ENCODE results near the gene C1QTNF1.

The C1QTNF1 gene

DNA sequence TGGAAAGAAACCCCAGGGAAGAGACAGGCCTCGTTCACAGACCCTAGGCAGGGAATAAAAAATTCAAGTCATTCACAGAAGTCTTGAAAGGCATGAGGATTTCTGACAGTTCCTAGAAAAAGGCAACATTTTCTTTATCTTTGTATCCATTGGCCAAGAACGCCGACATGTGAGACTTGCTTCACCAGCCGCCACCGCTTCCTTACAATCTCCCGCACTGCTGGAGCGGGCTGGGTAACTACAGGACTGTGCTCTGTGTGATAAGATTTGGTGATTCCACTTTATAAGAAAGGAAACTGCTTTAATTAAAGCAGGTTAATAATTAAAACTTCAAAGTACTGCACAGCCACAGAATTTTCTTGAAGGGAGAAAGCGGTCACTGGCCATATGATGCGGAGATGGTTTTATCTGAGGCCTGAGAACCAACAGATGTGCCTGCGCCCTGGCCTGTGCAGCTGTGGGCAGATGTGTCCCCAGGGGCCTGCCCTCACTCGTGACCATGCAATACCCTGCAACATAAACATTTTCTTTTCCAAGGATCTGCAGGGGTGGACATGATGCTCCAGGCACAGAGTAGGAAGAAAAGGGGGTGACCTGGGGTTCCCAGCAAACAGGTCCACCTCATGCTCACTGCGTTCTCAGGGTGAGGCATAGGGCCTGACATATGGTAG, 31.3 kb upstream of the C1QTNF1 start:
- no peak for DNase-seq (ENCODE audit: low read depth in 2 of 2, low spot score in 1 of 2)

DNA sequence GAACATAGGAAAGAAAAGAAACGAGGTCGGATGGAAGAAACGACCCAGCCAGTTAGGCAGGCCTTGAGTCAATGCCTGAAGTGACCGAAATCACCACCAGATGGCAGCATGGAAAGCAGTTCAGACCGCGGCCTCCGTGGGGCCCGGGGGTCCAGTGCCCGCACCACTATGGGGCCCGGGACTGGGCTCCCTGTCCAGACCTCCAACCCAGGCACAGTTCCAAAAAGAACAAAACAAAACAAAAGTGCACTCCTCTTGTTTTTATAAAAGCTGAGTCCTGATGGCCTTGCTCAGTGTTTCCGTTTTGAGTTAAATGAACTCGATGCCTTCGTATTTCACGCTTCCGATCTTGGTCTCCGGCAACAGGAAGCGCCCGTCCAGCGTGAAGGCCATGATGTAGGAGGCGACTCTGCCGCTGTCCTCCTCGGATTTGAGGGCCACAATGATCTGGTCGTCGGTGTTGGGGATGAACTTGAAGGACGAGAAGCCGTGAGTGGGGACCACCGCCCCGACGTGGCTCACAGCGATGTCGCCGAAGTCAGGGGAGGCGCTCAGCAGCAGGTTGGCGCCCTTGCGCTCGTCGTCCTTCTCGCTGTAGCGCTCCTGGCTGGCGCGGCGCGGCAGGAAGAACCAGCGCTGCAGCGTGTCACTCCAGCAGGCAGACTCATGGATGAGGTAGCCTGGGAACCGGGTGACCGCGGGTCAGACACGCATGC, 30.6 kb upstream of the C1QTNF1 start:
- DNase-seq (ENCODE audit: low read depth in 2 of 2, low spot score in 1 of 2), result no peak

DNA sequence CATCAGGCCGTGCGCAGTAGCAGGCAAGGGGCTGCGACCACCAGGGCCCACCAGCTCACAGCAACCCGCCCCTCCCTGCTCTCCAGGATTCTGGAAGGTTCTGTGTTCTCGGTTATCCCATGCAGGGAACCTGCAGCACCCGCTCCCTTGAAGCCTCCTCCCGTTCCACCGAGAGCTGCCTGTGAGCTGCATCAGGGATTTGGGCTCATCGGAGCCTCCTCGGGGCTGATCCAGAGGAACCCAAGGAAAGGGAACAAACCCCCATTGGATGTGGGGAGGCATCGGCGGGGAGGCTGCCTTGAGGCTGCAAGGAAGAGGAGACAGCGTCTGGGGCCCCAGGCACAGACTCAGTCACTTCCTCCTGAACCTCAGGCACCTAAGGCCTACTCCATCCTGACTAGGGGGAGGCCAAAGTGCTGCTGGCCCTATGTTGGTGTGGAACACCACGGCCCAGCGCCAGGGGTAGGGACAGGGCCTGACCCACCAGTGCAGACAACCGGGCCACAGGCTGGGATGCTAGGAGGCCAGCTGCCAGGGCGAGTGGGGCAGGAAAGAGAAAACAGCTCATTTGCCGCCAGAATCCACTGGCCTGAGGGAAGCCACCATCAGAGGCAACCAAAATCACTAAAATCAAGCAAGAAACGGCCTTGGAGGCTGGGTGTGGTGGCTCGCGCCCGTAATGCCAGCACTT, 29.8 kb upstream of the C1QTNF1 start:
- DNase-seq (ENCODE audit: low read depth in 2 of 2, low spot score in 1 of 2), result no peak

DNA sequence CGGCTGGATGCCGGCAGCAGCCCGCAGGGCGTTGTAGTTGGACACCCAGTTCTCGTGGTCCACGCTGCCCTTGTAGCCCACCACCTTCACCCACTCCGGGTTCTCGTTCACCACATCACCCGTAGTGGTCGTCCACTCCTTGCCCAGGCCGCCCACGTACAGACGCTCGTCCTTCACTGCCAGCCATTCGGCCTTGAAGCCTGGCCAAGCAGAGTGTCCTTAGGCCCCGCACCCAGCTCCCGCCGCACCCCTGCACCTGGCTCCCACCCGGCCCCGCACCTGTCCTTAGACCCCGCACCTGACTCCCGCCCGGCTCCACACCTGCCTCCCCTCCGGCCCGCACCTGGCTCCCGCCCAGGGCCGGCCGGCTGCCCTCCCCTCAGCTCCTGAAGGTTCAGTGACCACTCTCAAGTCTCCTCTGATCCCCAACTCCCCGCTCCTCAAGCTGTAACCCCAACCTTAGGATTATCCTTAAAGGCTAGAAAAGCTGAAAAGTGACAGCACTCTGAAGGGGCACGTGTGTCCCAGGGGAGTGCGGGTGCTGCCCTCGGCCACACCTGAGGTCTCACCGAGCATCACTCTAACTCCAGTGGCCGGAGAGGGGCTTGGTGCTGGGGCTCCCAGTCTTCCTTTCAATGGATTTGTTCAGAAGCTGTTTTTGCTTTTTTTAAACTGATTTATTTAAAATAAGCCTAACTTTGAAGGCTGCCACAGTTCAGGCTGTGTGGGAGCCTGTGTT, 28.8 kb upstream of the C1QTNF1 start:
- no peak for DNase-seq (ENCODE audit: low read depth in 2 of 2, low spot score in 1 of 2)

DNA sequence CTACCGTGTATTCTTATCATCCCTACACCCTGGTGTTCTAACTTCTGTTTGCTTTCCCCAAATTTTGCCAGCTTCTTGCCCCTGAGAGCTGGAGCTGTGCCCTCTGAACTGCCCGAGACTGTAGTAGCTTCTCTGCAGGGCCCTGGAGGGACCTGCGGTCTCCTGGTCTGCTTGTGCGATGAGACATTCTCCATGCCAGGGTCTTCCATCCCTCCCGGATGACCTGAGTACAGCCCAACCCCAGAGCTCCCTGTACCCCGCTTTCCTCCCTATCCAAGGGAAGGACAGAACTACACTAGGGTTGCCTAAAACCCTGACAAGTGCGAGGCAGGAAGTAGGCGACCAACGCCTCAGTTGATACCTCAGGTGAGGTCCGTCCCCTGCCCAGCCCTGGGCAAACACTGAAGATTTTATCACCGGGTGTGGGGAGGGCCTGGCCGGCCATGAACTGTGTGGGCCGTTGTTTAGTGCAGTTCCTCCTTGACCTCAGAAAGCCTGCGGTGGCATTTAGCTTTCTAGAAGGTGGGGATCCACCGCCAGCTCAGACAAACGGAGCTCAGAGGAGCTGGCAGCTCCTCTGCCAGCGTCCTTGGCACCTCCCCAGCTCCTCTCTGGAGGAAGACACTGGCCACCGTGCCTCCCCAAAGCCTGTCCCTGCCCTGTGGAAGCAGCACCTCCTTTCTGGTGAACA, 28.1 kb upstream of the C1QTNF1 start:
- DNase-seq (ENCODE audit: low read depth in 2 of 2, low spot score in 1 of 2), result no peak

DNA sequence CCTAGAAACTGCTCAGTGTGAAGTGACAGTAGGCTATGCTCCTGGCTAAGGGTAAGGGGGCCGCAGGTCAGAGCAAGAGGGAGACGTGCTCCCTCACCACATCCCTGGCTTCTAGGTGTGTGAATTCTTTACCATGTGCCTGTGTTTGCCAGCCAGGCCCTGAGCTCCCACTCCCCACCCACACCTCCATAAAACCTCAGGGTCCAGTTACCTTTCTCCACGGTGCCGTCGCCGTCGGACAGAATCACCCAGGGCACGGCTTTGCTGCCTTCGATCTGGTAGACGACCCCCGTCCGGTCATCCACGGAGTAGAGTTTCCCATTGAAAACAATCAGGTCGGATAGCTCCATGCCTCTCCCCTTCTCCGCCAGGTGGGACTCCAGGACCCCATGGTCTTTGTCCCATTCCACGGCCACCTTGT, 27.2 kb upstream of the C1QTNF1 start:
- no peak for DNase-seq (ENCODE audit: low read depth in 2 of 2, low spot score in 1 of 2)

DNA sequence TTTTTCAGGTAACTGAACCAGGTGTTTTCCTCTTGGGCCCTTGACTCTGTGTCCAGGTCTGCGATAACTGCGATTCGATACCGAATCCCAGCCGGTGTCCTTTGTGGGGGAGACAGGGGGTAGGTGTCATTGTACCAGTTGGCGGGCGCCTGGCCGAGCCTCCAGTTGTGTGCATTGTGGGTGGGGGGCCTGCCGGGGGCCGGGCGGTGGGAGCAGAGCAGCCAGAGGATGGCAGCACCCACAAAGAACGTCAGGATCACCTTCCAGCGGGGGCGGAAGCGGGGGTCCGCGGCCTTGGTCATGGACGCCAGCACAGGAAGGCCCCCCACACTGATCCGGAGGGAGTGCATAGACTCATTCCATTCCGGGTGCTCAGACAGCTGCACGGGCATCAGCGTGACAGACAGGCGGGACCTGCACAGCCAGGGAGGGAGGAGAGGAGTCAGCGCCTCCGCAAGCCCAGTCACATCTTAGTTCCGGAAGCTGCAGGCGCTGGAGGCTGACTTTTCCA, 26.7 kb upstream of the C1QTNF1 start:
- no peak for DNase-seq (ENCODE audit: low read depth in 2 of 2, low spot score in 1 of 2)

DNA sequence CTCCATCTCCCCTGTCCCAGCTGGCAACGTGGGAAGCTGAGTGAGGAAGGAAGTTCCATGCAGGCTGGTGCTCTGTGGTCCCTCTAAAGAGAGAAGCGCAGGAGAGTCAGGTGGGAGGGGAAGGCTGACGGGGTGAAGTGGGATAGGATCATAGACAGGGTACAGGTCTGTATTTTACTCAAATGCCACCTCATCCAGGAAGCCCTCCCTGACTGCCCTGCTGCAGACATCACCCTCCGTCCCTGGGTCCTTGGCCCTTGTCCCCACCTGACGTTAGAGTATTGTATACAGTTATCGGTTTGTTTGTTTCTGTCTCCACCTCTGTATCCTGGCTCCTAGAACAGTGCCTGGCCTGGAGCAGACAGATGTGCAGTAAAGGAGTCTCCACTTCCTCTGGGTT, 26.1 kb upstream of the C1QTNF1 start:
- DNase-seq (ENCODE audit: low read depth in 2 of 2, low spot score in 1 of 2), result no peak

DNA sequence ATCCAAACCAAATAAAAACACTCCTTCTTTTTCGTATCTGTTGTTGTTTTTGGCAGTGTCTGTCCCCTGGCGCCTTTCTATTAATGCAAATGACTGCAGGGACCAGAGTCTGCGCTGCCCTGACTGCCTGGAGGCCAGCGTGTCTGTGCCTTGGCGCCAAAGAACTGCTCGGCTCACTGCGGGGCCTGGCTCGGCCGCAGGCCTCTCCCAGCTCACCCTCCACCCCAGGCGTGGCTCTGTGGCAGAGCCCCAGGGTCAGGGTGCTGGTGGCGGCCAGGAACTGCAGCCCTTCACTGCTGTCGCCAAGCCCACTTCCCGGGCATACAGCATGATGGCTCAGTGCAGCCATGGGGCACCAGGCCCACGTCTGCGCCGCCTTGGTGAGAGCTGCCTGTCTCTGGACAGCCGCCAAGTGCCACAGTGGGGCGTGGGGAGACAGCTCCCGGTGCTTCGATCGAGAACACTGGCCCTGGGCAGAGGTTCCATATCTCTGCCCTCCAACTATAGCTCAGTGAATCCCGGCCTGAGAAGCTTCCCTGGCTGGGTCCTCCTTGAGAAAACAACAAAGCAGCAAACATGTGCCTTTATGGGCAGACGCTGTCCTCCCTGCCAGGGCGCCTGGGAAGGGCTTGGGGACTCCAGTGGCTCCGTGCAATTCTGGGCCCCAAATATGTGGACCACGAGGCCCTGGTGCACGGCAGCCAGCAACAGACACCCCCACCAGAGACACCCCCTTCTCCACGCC, 25.5 kb upstream of the C1QTNF1 start:
- no peak for DNase-seq (ENCODE audit: low read depth in 2 of 2, low spot score in 1 of 2)

DNA sequence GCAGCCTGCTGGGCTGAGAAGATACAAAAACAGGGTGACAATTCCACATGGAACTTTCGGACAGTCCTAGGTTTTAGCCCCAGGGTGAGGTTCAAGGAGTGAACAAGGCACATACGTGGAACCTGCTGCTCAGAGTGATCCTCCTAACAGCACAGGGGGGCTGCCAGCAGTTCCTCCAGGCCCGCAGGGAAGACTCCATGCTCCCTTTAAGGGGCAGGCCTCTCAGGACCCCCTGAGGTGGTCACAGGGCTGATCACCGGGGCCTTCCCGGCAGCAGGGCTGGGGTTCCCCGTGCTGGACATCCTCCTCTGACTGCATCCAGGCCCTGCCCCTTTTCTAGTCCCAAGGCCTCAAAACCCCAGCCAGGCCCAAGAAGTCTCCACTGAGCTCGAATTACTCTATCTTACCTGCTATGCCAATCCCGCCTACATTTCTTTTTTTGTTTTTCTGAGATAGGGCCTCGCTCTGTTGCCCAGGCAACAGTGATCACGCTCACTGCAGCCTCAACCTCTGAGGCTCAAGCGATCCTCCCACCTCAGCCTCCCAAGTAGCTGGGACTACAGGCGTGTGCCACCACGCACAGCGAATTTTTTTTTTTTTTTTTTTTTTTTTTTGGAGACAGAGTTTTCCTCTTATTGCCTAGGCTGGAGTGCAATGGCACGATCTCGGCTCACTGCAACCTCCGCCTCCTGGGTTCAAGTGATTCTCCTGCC, 24.8 kb upstream of the C1QTNF1 start:
- DNase-seq (ENCODE audit: low read depth in 2 of 2, low spot score in 1 of 2), result no peak

DNA sequence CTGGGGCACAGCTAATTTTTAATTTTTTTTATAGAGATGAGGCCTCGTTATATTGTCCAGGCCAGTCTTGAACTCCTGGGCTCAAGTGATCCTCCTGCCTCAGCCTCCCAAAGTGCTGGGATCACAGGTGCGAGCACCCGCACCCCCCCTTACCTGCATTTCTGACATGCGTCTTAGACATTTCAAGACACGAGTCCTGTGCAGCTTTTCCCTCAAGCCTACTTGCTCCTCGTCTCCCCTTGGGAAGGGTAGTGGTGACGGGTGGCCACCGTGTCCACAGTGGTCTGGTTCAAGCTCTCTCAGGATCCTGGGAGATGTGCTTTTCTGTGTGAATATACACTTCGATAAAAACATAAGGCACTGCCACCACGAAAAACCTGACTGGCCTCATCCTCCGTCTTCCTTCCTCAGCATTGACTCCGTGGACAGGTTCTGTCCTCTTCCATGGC, 24.0 kb upstream of the C1QTNF1 start:
- DNase-seq (ENCODE audit: low read depth in 2 of 2, low spot score in 1 of 2), result no peak

DNA sequence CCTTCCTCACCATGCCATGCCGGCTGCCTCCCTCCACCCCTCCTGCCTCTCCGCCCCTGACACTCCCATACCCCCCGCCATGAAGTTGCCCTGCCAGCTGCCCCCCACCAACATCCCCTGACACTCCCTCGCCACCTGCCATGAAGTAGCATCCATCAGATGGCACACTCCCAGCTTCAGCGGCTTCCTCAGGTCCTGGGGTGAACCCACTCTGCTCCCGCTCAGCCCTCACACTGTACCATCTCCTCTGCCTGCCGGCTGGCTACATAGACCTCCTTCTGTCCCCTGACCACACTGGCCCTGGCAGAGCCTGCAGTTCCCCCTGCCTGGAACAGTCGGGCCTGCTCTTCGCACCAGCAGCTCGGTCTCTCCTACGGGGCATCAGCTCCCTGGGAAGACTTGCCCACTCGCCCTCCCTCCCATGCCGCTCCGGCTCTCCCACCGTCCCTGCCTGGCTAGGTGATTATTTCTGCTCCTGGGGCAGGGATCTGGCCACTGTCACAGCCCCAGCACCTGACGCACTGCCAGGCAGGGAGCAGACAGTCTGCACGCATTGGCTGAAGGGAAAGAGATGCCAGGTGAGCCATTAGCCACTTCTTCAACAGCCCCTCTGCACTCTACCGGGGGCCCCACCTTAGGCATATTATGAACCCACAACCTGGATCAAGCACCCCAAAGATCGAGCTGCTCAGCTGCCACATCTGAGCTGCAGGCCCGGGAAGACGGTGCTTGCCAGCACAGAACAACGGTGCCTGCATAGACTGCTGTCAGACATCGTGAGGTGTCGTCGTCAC, 23.4 kb upstream of the C1QTNF1 start:
- DNase-seq (ENCODE audit: low read depth in 2 of 2, low spot score in 1 of 2), result no peak

DNA sequence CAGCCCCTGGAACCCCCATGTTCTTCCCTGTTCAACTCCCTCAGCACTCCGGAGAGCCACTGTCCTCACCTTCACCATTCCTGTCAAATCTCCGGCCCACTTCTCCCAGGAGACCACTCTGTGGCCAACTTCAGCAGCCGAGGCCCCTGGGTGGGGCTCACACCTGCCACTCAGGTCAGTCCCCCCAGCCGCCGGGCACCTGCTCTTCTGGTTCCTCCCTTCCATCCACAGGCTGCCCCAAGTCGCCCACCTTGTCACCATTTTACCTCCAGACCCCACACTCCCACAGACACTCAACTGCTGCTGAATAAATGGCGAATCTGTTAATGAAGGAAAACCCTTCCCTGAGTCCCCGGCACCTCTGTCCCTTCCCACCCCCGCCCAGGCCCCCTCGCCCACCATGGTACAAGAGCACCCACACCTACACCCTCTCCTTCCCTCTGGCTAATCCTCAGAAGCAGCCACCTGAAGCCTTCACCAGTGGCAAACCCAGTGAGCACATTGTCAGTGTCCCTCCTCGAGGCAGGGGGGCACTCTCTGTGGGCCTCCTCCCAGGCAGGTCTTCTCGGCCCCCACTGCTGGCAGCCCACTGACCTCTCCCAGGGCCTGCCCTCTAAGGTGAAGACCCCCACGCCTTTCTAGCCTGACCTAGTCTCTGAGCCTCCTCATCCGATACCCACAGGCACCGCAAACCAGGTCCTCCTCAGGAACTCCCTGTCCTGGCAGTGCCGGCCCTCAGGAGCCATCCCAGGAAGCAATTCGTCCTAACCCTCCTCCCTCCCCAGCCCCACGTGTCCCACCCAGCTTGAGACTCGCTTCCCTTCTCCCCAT, 22.6 kb upstream of the C1QTNF1 start:
- DNase-seq (ENCODE audit: low read depth in 2 of 2, low spot score in 1 of 2), result no peak

DNA sequence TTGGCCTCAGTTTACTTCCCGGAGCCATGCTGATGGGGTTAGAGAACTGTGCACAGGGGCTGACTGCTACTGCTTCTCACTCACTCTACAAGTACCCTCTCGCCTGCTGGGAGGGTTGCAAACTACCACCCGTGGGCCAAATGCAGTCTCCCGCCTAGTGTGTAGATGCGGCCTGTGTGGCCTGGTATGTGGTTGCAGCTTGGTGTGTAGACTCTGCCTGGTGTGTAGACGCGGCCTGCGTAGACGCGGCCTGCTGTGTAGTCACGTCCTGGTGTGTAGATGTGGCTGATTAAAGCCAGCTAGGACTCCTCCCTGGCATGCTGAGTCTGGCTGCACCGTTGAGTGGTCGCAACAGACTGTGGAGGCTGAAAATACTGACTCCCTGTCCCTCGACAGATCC, 21.7 kb upstream of the C1QTNF1 start:
- DNase-seq (ENCODE audit: low read depth in 2 of 2, low spot score in 1 of 2), result no peak

DNA sequence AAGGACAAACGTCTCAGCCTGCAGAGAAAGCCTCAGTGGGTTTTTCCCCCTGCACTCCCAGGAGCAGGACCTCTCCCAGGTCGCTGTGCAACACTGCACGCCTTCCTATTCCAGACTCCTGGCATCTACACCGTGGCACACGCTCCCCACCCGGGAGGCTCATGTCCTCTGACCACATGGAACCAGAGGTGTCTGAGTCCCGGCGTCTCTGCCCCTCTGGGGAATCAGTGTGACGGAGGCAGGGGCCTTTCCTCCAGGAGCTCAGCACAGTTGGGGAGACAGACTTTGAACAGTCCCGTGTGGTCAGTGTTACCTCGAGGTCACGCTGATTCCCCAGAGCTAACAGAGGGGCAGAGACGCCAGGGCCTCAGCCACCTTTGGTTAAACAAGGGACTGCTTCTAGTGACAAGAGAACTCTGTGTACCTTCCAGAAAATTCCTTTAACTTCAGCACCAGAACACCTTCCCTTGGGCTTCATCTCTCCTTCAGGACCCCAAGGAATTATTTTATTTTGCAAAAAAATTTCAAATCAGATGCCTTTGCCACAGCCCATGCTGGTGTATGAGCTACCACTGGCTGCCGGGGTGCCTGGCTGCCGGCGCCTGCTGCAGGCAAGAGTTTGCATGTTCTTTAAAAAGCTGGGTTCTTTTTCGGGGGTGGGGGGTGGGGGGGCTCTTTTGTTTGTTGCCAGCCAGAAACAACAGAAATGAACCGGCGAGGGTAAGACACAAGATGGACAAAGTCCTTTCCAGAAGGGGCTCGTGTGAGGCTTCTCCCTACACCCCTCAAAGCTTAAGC, 21.0 kb upstream of the C1QTNF1 start:
- DNase-seq (ENCODE audit: low read depth in 2 of 2, low spot score in 1 of 2), result no peak

DNA sequence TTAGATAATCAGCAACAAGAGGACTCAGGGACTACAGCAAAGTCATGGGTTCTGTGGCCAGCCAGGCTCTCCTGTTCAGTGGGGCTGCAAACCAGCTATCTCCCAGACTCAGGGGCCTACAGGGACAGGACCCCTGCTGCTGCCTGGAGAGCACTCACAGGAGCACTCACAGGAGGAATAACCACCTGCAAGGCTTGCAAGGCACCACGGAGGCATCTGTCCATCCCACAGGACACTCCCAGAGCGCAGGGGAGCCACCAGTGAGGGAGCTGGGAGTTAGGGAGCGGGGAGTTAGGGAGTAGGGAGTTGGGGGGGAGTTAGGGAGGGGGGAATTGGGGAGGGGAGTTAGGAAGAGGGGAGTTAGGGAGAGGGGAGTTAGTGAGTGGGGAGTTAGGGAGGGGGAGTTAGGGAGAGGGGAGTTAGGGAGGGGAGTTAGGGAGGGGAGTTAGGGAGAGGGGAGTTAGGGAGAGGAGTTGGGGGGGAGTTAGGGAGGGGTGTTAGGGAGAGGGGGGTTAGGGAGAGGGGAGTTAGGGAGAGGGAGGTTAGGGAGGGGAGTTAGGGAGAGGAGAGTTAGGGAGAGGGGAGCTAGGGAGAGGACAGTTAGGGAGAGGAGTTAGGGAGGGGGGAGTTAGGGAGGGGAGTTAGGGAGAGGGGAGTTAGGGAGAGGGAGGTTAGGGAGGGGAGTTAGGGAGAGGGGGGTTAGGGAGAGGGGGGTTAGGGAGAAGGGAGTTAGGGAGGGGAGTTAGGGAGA, 20.1 kb upstream of the C1QTNF1 start:
- no peak for DNase-seq (ENCODE audit: low read depth in 2 of 2, low spot score in 1 of 2)
